HT-29 (cell line): ENCODE data around the gene DISC1. TPM values are rescaled to one million over a fixed set of nuclear protein-coding genes. Genes with fewer than 3 reads are reported as not detected.
"Not testable (repeated sequence)": the region's sequence is repeated elsewhere in the genome, so short reads cannot be mapped to it uniquely, and the experiment has no call there.

Source experiments
- DNase-seq: peaks from one replicate; pipeline ENCODE4 v3.0.0-alpha.2; 2015; ENCODE audit warnings: low spot score
- total RNA-seq: library from RNA; depleted of rRNA; stranded (reverse); fragments of >200 nt; shearing (Covaris generic); gene quantifications from 2 replicates; pipeline ENCODE4 v1.2.3, GENCODE V29; 2014

The DISC1 gene
- total RNA-seq, 1 experiment from 2014 or later = 0.33 TPM

- DNase-seq = no peak
Observed at GRCh38 chr1:231605149-231606100, 21.2 kb upstream of the DISC1 start.

- DNase-seq = no peak
Observed at GRCh38 chr1:231606712-231607111, 19.9 kb upstream of the DISC1 start.

DNA sequence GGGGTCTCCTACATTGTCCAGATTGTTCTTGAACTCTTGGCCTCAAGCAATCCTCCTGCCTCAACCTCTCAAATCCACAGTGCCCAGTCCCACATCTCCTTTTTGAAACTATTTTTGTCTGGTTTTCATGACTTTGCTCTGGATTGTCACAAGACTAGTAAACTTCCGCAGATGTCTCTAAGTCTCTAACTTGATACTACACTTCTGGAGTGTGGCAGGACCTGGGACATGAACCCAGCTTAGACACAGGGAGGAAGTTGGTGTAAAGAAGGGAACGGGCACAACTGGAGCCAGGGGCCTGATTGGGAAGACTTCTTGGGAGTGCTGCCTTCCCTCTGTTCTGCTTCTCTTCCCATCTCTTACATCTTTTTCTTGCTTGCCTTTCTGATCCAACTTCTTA, 16.2 kb upstream of the DISC1 start:
- DNase-seq = no peak

DNA sequence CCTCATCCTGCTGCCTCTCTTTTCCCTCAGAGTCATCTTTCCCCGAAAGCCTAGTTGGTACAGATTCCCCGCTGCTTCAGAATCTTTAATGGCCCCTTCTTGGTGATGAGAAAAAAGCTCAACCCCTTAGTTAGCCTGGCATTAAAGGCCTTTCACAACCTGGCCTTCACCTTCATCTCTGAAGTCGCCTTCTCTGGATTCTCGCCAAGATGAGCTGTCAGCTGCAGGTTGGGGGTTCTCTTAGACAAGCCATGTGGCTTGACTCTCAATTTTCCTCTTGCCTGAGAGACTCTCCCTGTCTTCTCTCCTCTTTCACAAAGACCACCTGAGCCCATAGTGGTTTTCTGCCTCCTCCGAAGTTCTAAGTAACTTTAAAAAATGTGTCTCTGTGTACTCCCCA, 15.5 kb upstream of the DISC1 start:
- no peak for DNase-seq

DNA sequence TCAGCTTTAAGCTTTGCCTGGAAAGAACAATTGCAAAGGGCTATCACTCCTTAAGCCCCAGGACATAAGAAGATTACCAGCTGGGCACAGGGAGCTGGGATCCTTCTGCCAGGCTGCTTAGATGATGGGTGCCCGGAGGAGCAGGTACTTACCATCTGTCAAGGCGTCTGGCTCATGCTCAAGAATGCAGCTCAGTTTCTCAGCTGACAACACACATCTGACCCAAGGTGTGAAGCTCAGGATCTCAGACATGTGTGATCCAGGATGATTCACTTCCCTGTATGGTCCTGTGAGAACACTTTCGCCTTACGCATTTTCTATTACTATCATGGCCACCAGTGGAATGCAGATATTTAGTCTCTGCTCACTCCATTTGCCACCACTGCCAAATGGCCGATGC, 14.7 kb upstream of the DISC1 start:
- DNase-seq = no peak

GRCh38 chr1:231612393-231613089, 14.0 kb upstream of the DISC1 start:
- no peak for DNase-seq

DNA sequence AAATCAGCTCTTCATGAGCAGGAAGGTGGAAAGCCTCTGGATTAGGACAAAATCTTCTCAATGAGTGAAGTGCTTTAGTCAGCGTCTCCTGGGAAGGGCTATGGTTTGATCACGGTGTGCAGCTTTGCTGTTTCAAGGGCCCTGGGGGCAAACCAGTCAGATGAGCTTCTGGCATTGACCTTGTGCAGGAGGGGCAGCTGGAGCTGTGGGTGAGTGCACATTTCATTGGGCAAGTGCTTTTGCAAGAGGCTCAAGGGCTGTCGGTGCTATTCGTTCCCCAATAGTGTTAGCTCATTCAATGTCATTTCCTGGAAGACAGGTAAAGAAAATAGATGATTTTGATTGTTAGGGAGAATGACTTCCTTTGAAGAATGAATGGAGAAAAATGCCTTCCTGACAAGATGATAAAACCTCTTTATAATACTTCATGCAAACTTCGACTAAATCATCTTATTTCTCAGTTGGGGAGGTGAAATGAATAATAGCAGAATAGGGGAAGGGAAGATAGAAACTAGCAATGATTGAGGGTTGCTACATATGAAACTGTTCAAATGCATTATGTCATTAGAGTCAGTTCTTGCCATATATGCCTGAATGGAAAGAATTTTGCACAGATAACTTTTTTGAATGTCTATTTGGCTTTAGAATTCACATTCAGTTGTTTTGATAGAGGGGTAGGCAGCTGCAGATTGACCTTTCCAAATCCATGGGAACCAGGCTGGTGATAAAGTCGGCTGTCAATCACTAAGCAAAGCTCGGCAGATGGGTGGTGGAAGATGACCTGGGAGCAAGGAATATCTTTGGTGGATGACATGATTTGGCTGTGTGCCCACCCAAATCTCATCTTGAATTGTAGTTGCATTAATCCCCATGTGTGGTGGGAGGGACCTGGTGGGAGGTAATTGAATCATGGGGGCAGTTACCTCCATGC, 12.9 kb upstream of the DISC1 start:
- DNase-seq = no peak

GRCh38 chr1:231616667-231617066, 9.9 kb upstream of the DISC1 start:
- DNase-seq = no peak

- no peak for DNase-seq
Observed at GRCh38 chr1:231618609-231619256, 7.9 kb upstream of the DISC1 start.

- no peak for DNase-seq
Observed at GRCh38 chr1:231619257-231619634, 7.3 kb upstream of the DISC1 start.

DNA sequence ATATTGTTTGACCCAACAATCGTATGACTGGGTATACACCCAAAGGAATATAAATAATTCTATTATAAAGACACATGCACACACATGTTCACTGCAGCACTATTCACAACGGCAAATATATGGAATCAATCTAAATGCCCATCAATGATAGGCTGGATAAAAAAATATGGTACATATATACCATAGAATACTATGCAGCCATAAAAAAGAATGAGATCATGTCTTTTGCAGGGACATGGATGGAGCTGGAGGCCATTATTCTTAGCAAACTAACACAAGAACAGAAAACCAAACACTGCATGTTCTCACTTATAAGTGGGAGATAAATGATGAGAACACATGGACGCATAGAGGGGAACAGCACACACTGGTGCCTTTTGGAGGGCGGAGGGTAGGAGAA, 1.5 kb upstream of the DISC1 start:
- not testable (repeated sequence) for DNase-seq

- no peak for DNase-seq
Observed at GRCh38 chr1:231625975-231626534, 535 bp upstream of the DISC1 start.

- no peak for DNase-seq
Observed at GRCh38 chr1:231626951-231627614, 493 bp downstream of the DISC1 start.

GRCh38 chr1:231628207-231628876, 1.8 kb downstream of the DISC1 start:
- DNase-seq = no peak

DNA sequence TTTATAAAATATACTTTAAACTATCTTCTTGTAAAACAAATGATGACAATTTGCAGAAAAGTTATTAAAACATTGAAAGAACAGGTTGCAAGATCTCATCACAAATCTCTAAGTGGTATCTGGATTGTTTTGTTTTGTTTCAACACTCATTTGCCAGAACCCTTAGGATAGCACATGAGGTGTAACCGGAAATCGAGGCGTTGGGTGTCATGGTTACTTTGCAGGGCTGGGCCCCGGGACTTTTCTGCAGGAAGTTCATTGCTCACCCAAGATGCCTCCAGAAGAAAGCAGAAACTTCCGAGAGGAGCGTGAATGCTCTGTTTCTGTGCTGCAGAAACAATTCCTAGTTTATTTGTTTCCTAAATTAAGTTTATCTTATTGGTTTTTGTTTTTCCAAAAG, 2.5 kb downstream of the DISC1 start:
- DNase-seq = no peak

GRCh38 chr1:231630558-231631205, 4.1 kb downstream of the DISC1 start:
- no peak for DNase-seq

DNA sequence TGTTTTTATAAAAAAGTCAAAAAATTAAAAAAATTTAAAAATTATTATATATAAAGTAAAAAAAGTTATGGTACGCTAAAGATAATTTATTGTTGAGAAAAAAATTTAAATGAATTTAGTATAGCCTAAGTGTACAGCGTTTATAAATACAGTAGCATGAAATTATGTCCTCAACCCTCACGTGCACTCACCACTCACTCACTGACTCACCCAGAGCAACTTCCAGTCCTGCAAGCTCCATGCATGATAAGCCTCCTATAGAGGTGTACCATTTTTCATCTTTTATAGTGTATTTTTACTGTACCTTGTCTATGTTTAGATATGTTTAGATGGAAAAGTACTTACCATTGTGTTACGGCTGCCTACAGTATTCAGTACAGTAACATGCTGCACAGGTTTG, 5.1 kb downstream of the DISC1 start:
- DNase-seq = no peak

- no peak for DNase-seq
Observed at GRCh38 chr1:231632119-231632518, 5.5 kb downstream of the DISC1 start.

GRCh38 chr1:231634323-231635013, 7.9 kb downstream of the DISC1 start:
- no peak for DNase-seq
